MCF 10A (cell line): Measurements from ENCODE around the gene SBNO1. TPM values are rescaled to one million over a fixed set of nuclear protein-coding genes. Genes with fewer than 3 reads are reported as not detected.

ENCODE experiments used
- BruUV-seq: library from RNA; stranded (reverse); fragments of 400-500 nt; replicated peaks from 2 replicates; lab custom pipeline; 2021; lab: Mats Ljungman, UMichigan
- CTCF ChIA-PET: fragments of 300-600 bp; sonication (Branson Sonifier 250); formaldehyde crosslinking; extraction: SDS; loops from one replicate; lab custom pipeline; 2021; ENCODE audit warnings: antibody characterized with exemption, inconsistent platforms; lab: Yijun Ruan, JAX
- POLR2A ChIA-PET: fragments of 300-600, 350-650 bp; sonication (Branson Sonifier 250); formaldehyde crosslinking; extraction: SDS; loops from one replicate; lab custom pipeline; 2020; ENCODE audit warnings: antibody characterized with exemption, inconsistent platforms; lab: Yijun Ruan, JAX
- DNase-seq: peaks from one replicate; pipeline ENCODE4 v3.0.0-alpha.2; 2018; ENCODE audit not compliant: unreplicated experiment
- H3K27ac Mint-ChIP-seq: one replicate; pipeline ENCODE4 v1.8.0; 2022; ENCODE audit warnings: mild to moderate bottlenecking, low read depth, mixed read lengths; ENCODE audit not compliant: unreplicated experiment
- H3K27me3 Mint-ChIP-seq: one replicate; pipeline ENCODE4 v1.8.0; 2022; ENCODE audit warnings: mixed read lengths; ENCODE audit not compliant: insufficient read depth, unreplicated experiment
- H3K36me3 Mint-ChIP-seq: one replicate; pipeline ENCODE4 v1.8.0; 2022; ENCODE audit warnings: mild to moderate bottlenecking, moderate library complexity, mixed read lengths; ENCODE audit not compliant: insufficient read depth, unreplicated experiment
- H3K4me1 Mint-ChIP-seq: one replicate; pipeline ENCODE4 v1.8.0; 2022; ENCODE audit warnings: mixed read lengths; ENCODE audit not compliant: insufficient read depth, unreplicated experiment
- H3K4me3 Mint-ChIP-seq: one replicate; pipeline ENCODE4 v1.8.0; 2022; ENCODE audit warnings: mild to moderate bottlenecking, moderate library complexity, mixed read lengths; ENCODE audit not compliant: unreplicated experiment
- H3K9me3 Mint-ChIP-seq: one replicate; pipeline ENCODE4 v1.8.0; 2022; ENCODE audit warnings: mixed read lengths; ENCODE audit not compliant: unreplicated experiment
- intact Hi-C: fragments of 100-400 bp; cut with micrococcal nuclease; formaldehyde crosslinking; loops from 2 replicates; pipeline ENCODE4 v1.14.1; 2022
- total RNA-seq: library from RNA; stranded (reverse); gene quantifications from 2 replicates; pipeline ENCODE4 v1.2.3, GENCODE V29; 2022
- TF ChIP-seq, protein P1 (sequence below): fragments of 200-600 bp; IDR thresholded peaks from one replicate; pipeline ENCODE4 v1.8.0; 2022; ENCODE audit warnings: antibody characterized with exemption, mild to moderate bottlenecking; ENCODE audit not compliant: unreplicated experiment

The SBNO1 gene
- total RNA-seq, 1 experiment from 2014 or later, result 30.3 TPM

DNA sequence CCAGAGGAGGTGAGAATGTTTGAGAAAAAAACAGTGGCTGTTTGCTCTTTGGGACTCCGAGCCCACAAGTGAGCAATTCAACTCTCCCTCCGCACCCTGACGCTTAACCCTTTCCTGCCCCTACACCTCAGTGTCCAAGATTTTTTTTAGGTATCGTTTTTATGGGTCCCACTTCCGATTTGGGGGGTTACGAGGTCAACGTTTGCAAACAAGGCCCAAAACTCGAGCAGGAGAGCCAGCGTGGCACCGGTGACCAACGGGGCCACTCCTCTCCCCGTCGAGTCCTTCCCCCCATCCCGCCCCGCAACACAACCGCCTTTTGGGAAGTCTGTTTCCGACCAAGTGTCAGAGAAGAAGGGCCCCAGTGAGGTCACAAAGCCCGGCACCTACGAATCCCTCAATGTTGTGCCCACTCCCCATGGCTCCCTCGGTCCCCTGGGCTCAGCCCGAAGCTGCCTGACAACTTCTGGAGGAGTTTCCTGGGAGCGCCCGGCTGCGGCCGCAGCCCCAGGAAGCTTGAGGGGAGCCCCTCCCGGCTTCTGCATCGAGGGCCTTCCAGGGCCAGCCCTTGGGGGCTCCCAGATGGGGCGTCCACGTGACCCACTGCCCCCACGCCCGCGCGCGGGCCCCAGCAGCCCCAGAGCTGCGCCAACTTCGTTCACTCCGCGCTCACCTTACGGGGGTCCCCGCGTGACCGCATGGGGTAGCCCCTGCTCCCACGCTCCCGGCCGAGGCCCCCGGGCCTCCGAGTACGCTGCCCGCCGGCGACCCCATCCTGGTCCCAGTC lies 94.2 kb downstream of the SBNO1 start:
- intact Hi-C loops, result loop anchor here (2.0 kb wide), 3 partner anchors 94 to 348 kb away; partner anchors contain the start of gene SBNO1
- H3K27ac Mint-ChIP-seq, result peak overlapping the region; percentile 64
- H3K9me3 Mint-ChIP-seq, result no peaks in the 10 kb centered on the region
- peaks cover 11% of the 10 kb centered on the region for H3K4me1 Mint-ChIP-seq
- BruUV-seq, result no TSS peak
- no peaks in the 10 kb centered on the region for H3K27me3 Mint-ChIP-seq
- H3K36me3 Mint-ChIP-seq, result peaks cover 5% of the 10 kb centered on the region
- peak overlapping the region; percentile 80 for H3K4me3 Mint-ChIP-seq
- peak; percentile 24 for DNase-seq
- TF ChIP-seq, protein P1, sequence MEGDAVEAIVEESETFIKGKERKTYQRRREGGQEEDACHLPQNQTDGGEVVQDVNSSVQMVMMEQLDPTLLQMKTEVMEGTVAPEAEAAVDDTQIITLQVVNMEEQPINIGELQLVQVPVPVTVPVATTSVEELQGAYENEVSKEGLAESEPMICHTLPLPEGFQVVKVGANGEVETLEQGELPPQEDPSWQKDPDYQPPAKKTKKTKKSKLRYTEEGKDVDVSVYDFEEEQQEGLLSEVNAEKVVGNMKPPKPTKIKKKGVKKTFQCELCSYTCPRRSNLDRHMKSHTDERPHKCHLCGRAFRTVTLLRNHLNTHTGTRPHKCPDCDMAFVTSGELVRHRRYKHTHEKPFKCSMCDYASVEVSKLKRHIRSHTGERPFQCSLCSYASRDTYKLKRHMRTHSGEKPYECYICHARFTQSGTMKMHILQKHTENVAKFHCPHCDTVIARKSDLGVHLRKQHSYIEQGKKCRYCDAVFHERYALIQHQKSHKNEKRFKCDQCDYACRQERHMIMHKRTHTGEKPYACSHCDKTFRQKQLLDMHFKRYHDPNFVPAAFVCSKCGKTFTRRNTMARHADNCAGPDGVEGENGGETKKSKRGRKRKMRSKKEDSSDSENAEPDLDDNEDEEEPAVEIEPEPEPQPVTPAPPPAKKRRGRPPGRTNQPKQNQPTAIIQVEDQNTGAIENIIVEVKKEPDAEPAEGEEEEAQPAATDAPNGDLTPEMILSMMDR, result no peak
- POLR2A ChIA-PET, result interaction anchor here (0.6 to 1.8 kb wide), 12 partner anchors 12 to 513 kb away, joined by 3 to 8 read pairs (median 3); partner anchors contain the start of genes DDX55, KMT5A, MPHOSPH9 and MTRFR
- CTCF ChIA-PET, result interaction anchor here (0.5 to 1.8 kb wide), 11 partner anchors 11 to 598 kb away, joined by 3 to 8 read pairs (median 4); partner anchors contain the start of genes SBNO1 and TMED2

DNA sequence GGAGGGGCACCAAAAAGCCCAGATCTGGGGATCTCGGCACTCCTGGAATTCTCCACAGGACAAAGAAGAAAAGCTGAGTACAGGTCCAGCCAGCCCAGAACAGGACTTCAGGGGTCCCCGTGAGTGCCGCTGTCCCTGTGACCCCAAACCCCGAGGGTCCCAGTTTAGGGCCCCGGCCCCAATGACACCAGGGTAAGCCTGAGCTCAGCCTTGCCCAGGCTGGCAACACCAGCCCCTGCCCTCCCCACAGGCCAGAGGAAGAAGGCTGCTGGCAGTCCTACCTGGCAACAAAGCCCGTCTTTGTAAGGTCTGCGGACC lies 94.8 kb downstream of the SBNO1 start:
- H3K27ac Mint-ChIP-seq, result peak overlapping the region; percentile 64
- DNase-seq, result no peak
- TF ChIP-seq, protein P1, result no peak
- H3K4me1 Mint-ChIP-seq, result peaks cover 11% of the 10 kb centered on the region
- no peaks in the 10 kb centered on the region for H3K9me3 Mint-ChIP-seq
- no TSS peak for BruUV-seq
- ChIA-PET CTCF (interaction anchor here (0.6 to 1.8 kb wide), 7 partner anchors 11 to 314 kb away, joined by 3 to 8 read pairs (median 4); partner anchors contain the start of genes SBNO1 and TMED2), POLR2A (interaction anchor here (0.6 to 1.8 kb wide), 11 partner anchors 9 to 513 kb away, joined by 3 to 8 read pairs (median 3); partner anchors contain the start of genes DDX55, KMT5A, MPHOSPH9 and MTRFR)
- H3K4me3 Mint-ChIP-seq, result peak overlapping the region; percentile 80
- peaks cover 10% of the 10 kb centered on the region for H3K36me3 Mint-ChIP-seq
- no peaks in the 10 kb centered on the region for H3K27me3 Mint-ChIP-seq
- intact Hi-C loops, result loop anchor here (2.0 kb wide), 3 partner anchors 95 to 349 kb away; partner anchors contain the start of gene SBNO1

DNA sequence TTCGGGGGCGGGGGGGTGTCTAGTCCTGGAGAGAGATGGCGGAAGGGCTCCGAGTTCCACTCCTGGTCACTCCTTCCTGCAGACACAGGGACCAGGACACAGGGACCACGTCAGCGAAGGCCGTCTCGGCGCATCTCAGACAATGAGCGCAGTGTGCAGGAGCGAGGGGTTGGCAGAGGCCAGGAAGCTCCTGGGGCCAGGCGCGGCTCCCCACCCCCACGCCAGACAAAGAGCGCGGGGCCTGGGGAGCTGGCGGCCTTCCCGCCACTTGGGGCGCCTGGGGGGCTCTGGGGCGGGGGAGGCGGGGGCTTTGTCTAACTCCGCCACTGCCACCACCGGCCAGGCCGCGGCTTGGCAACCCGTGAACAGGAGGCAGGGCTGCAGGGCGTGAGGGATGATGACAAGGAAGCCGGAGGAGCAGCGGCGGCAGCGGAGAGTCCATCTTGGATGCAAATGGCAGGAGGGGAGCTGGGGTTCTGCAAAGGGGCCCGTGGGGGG lies 95.2 kb downstream of the SBNO1 start:
- intact Hi-C loops, result no loop called here
- TF ChIP-seq, protein P1, result no peak
- CTCF ChIA-PET, result interaction anchor here (0.6 to 1.8 kb wide), 6 partner anchors 10 to 314 kb away, joined by 3 to 8 read pairs (median 4); partner anchors contain the start of genes SBNO1 and TMED2
- POLR2A ChIA-PET, result interaction anchor here (0.7 to 1.8 kb wide), 9 partner anchors 9 to 512 kb away, joined by 3 to 8 read pairs (median 3); partner anchors contain the start of genes DDX55, MPHOSPH9, MTRFR and TMED2
- Mint-ChIP-seq H3K4me1 (peaks cover 11% of the 10 kb centered on the region), H3K9me3 (no peaks in the 10 kb centered on the region), H3K4me3 (peak overlapping the region; percentile 80), H3K27ac (peak overlapping the region; percentile 64), H3K36me3 (peaks cover 14% of the 10 kb centered on the region), H3K27me3 (no peaks in the 10 kb centered on the region)
- no peak for DNase-seq
- no TSS peak for BruUV-seq

DNA sequence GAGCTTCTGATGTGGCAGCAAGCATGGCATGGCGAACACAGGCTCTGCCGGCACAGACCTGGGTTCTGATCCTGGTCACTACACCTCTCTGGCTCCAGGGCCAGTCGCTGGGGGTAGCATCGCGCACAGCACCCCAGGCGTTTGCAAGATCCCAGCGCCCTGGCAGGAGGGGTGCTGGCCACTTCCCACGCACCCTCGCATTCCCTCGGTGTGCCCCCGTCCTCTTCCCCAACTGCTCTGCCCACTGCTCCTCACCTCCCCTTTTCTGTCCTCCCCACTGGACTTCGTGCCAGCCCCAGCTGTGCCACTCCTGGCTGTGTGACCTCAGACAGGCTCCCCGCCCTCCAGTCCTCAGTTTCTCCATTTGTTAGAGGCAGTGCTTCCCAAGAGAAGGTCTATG lies 95.8 kb downstream of the SBNO1 start:
- no peaks in the 10 kb centered on the region for H3K27me3 Mint-ChIP-seq
- ChIA-PET CTCF (interaction anchor here (0.6 to 1.0 kb wide), 2 partner anchors 17 to 334 kb away, joined by 3 read pairs; no protein-coding TSS in a partner anchor), POLR2A (interaction anchor here (1.0 to 1.5 kb wide), 2 partner anchors 35 to 315 kb away, joined by 3 to 6 read pairs; partner anchors contain the start of genes MTRFR and TMED2)
- TF ChIP-seq, protein P1, result no peak
- H3K36me3 Mint-ChIP-seq, result peaks cover 14% of the 10 kb centered on the region
- no peak overlapping the region for H3K27ac Mint-ChIP-seq
- peak overlapping the region; percentile 80 for H3K4me3 Mint-ChIP-seq
- BruUV-seq, result no TSS peak
- no peak for DNase-seq
- peaks cover 11% of the 10 kb centered on the region for H3K4me1 Mint-ChIP-seq
- intact Hi-C loops, result no loop called here
- H3K9me3 Mint-ChIP-seq, result no peaks in the 10 kb centered on the region
